ENCODE data around the gene EFHD2. TPM values are rescaled to one million over a fixed set of nuclear protein-coding genes. Genes with fewer than 3 reads are reported as not detected.
A peak's percentile ranks its signal among the peaks of the same experiment; 100 is the strongest.

EFHD2 gene
- total and polyA plus RNA-seq, 2 of the 8 experiments (the other 6 are each of a cell fraction or from before 2014, with no cell fraction given), result 24.4 to 25.1 TPM

GRCh38 chr1:15386164-15386749 lies 23.4 kb upstream of the EFHD2 start:
- Histone ChIP-seq H2AK5ac (ENCODE audit: low read depth, low read length) (no peak overlapping the region), H2BK20ac (ENCODE audit: low read length) (peak overlapping the region; percentile 98), H3K9me3 (ENCODE audit: insufficient read depth in 2 of 2, low read depth in 1 of 2, low read length in 1 of 2) (no peaks in the 10 kb centered on the region), H2BK15ac (ENCODE audit: low read length) (peak overlapping the region; percentile 36; the same call in 1 of the 2 replicates), H3K79me1 (ENCODE audit: low read depth, low read length) (no peaks in the 10 kb centered on the region), H3K27me3 (replicated peaks in 1 of 4; ENCODE audit: control insufficient read depth in 3 of 4, extremely low read depth in 1 of 4, insufficient read depth in 3 of 4, low read length in 3 of 4) (peaks cover 3 to 50% (median 42%) of the 10 kb centered on the region in 4 experiments), H3K36me3 (ENCODE audit: control insufficient read depth in 2 of 4, insufficient read depth in 4 of 4, low read length in 3 of 4) (no peaks in the 10 kb centered on the region; a peak in 1 of 8 replicates), H3K27ac (ENCODE audit: low read depth, low read length) (no peak overlapping the region), H4K91ac (replicated peaks; ENCODE audit: insufficient read length, low read length) (peak overlapping the region; percentile 58), H3K4me3 (ENCODE audit: extremely low read depth in 1 of 4, insufficient read depth in 2 of 4, low read depth in 3 of 4, low read length in 4 of 4) (peak overlapping the region in 1 of 4 experiments; percentile 1; a peak in 2 of 8 replicates), H3K23ac (ENCODE audit: insufficient read length) (no peak overlapping the region), H3K79me2 (ENCODE audit: control insufficient read depth in 1 of 2, insufficient read depth in 2 of 2, low read length in 2 of 2) (no peaks in the 10 kb centered on the region), H3K9ac (replicated peaks in 1 of 4; ENCODE audit: extremely low read depth in 1 of 4, low read depth in 3 of 4, low read length in 3 of 4) (no peak overlapping the region), H4K5ac (ENCODE audit: insufficient read length, low read depth, low read length) (no peak overlapping the region), H3K14ac (ENCODE audit: insufficient read length) (no peak overlapping the region), H2BK12ac (ENCODE audit: low read depth, low read length) (peak overlapping the region; percentile 46; the same call in 1 of the 2 replicates), H4K20me1 (replicated peaks in 1 of 2; ENCODE audit: control insufficient read depth in 1 of 2, insufficient read depth in 2 of 2, low read length in 2 of 2) (no peaks in the 10 kb centered on the region), H2BK120ac (replicated peaks; ENCODE audit: low read depth, low read length) (no peak overlapping the region), H3K23me2 (ENCODE audit: low read depth, low read length) (peaks cover 7% of the 10 kb centered on the region), H3K18ac (ENCODE audit: extremely low read depth, low read length) (peak overlapping the region; percentile 62), H4K8ac (ENCODE audit: extremely low read depth, insufficient read depth, low read length) (peak overlapping the region; percentile 66; the same call in 1 of the 2 replicates), H3K4ac (replicated peaks; ENCODE audit: insufficient read length, low read depth, low read length) (no peak overlapping the region), H2AFZ (ENCODE audit: low read length) (0 out of 2 replicates have a peak overlapping the region, but pooled peaks have one; percentile 54), H3K56ac (replicated peaks; ENCODE audit: insufficient read length, low read depth, low read length) (no peak overlapping the region), H3K4me2 (ENCODE audit: insufficient read depth in 1 of 2, low read depth in 2 of 2, low read length in 2 of 2) (peak overlapping the region; percentile 38 to 77), H3K4me1 (replicated peaks in 1 of 4; ENCODE audit: control insufficient read depth in 3 of 4, insufficient read depth in 4 of 4, low read length in 3 of 4) (peaks cover 23 to 36% (median 26%) of the 10 kb centered on the region in 4 experiments), H2BK5ac (ENCODE audit: low read depth, low read length) (no peak overlapping the region; the same call in 1 of the 2 replicates)
- POLR2A ChIA-PET (ENCODE audit: partially characterized antibody), result interaction anchor here (1.8 kb wide), 1 partner anchor 24 kb away, joined by 7 read pairs; the partner anchor contains the start of gene EFHD2
- DNase-seq (ENCODE audit: low read depth in 1 of 2, low spot score in 2 of 2) (peak in 1 of 2 experiments; percentile 63), FAIRE-seq (no peak)
- TF ChIP-seq SUZ12 (IDR thresholded peaks at IDR 0.05; ENCODE audit: low read length), result no peak
- no peak for TF ChIP-seq CHD1 (IDR thresholded peaks at IDR 0.05; ENCODE audit: low read depth, low read length)
- TF ChIP-seq SAP30 (IDR thresholded peaks at IDR 0.05; ENCODE audit: insufficient read depth, insufficient replicate concordance, low read length), result no peak
- TF ChIP-seq BACH1 (IDR thresholded peaks at IDR 0.05; ENCODE audit: low read length), result no peak
- no peak for TF ChIP-seq POU5F1 (IDR thresholded peaks at IDR 0.05; ENCODE audit: low read depth, low read length)
- TF ChIP-seq SIRT6 (IDR thresholded peaks at IDR 0.05; ENCODE audit: low read length), result no peak
- TF ChIP-seq TAF1 (IDR thresholded peaks at IDR 0.05; ENCODE audit: low read depth, low read length), result no peak
- TF ChIP-seq PHF8 (conservative IDR thresholded peaks at IDR 0.05; ENCODE audit: low read depth, low read length), result no peak
- TF ChIP-seq MAX (IDR thresholded peaks at IDR 0.05), result peak; percentile 73
- 18% methylated on average over 17 of the region's 17 CpGs; no CpG with 5 or more reads in 1 of the 2 experiments for WGBS, 2 experiments (ENCODE audit: extremely low coverage in 1 of 2, insufficient coverage in 1 of 2, insufficient read length in 1 of 2, insufficient replicate concordance in 2 of 2, low coverage in 1 of 2, low lambda C conversion rate in 2 of 2, missing lambda C conversion rate in 1 of 2)
- CTCF ChIA-PET (ENCODE audit: partially characterized antibody), result interaction anchor here (0.8 to 2.2 kb wide), 7 partner anchors 21 to 234 kb away, joined by 3 to 9 read pairs (median 3); no protein-coding TSS in a partner anchor

All from H1 (cell line).